MM.1S (cell line): ENCODE measurements around the gene PAN3.

Experiments
- CTCF ChIP-seq: fragments of 300-600 bp; sonication (generic); IDR thresholded peaks from 2 replicates; pipeline ENCODE4 v1.5.1; 2016; ENCODE audit warnings: antibody characterized with exemption, low read length, mixed read lengths
- EZH2 ChIP-seq: fragments of 300-600 bp; sonication (generic); optimal IDR thresholded peaks from 2 replicates; pipeline ENCODE3; 2017; ENCODE audit warnings: low read depth, mild to moderate bottlenecking, antibody characterized with exemption, low read length, mixed read lengths

- TF ChIP-seq CTCF (no peak), EZH2 (no peak)
These were observed 180.2 kb downstream of the PAN3 start for GRCh38 chr13:28318496-28318895.
